ENCODE measurements around the gene UBR1.

DNA sequence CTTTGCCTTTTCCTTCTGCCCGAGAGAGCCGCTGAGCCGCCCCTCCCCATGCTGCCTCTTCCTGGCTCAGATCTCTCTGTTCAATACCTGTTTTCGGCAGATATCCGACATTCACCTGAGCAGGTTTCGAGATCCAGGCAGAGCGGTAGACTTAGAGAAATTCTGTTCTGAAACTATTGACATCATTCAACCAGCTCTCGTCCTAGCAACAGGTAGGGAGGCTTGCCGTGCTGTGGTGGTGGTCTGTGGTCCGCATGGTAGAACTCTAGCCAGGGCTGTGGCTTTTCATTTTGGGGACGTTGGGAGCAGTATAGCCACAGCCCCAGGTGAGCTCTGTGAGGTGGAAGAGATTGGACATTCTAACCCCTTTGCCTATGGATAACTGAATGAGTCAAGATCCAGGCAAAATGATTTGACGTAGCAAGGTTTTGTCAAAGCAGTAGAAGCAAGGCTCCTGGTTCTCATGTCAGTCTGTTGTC, 28.4 kb upstream of the UBR1 start:
- TF ChIP-seq, protein P1, sequence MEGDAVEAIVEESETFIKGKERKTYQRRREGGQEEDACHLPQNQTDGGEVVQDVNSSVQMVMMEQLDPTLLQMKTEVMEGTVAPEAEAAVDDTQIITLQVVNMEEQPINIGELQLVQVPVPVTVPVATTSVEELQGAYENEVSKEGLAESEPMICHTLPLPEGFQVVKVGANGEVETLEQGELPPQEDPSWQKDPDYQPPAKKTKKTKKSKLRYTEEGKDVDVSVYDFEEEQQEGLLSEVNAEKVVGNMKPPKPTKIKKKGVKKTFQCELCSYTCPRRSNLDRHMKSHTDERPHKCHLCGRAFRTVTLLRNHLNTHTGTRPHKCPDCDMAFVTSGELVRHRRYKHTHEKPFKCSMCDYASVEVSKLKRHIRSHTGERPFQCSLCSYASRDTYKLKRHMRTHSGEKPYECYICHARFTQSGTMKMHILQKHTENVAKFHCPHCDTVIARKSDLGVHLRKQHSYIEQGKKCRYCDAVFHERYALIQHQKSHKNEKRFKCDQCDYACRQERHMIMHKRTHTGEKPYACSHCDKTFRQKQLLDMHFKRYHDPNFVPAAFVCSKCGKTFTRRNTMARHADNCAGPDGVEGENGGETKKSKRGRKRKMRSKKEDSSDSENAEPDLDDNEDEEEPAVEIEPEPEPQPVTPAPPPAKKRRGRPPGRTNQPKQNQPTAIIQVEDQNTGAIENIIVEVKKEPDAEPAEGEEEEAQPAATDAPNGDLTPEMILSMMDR (IDR thresholded peaks at IDR 0.05) = no peak
- no peak for TF ChIP-seq POLR2A (IDR thresholded peaks at IDR 0.05)

All from Peyer's patch (tissue), 4 donors.